Panc1 (cell line): Measurements from ENCODE around the gene KLK12. TPM values are rescaled to one million over a fixed set of nuclear protein-coding genes. Genes with fewer than 3 reads are reported as not detected.
A peak's percentile ranks its signal among the peaks of the same experiment; 100 is the strongest.

Experiments used
- ATAC-seq: fragments of 200-7000 bp; cut with Tn5 transposase; 2 replicates; pipeline ENCODE4 v1.9.1; 2020; ENCODE audit warnings: mild to moderate bottlenecking, moderate library complexity
- BruUV-seq: library from RNA; stranded (reverse); fragments of 400-500 nt; replicated peaks from 2 replicates; lab custom pipeline; 2021; lab: Mats Ljungman, UMichigan
- CTCF ChIA-PET: fragments of 300-600 bp; sonication (Branson Sonifier 250); formaldehyde crosslinking; loops from one replicate; lab custom pipeline; 2022; ENCODE audit warnings: antibody characterized with exemption; lab: Charles Lee
- POLR2A ChIA-PET: fragments of 300-600 bp; sonication (Branson Sonifier 250); formaldehyde crosslinking; loops from one replicate; lab custom pipeline; 2022; ENCODE audit warnings: antibody characterized with exemption; lab: Charles Lee
- DNase-seq: peaks from one replicate; pipeline ENCODE4 v3.0.0-alpha.2; 2010; ENCODE audit warnings: low read depth, low spot score
- H3K27ac ChIP-seq: 2 replicates; pipeline ENCODE4 v1.5.1; 2011; ENCODE audit warnings: mild to moderate bottlenecking, low read length, inconsistent platforms
- H3K27me3 ChIP-seq: fragments of 200-500 bp; sonication (Bioruptor generic); 2 replicates; pipeline ENCODE4 v1.6.0; 2014; ENCODE audit warnings: low read length, inconsistent platforms; ENCODE audit not compliant: control insufficient read depth, insufficient read depth
- H3K36me3 ChIP-seq: fragments of 200-500 bp; sonication (Bioruptor generic); 2 replicates; pipeline ENCODE4 v1.5.1; 2014; ENCODE audit warnings: inconsistent platforms, mild to moderate bottlenecking, low read length, moderate library complexity; ENCODE audit not compliant: control insufficient read depth, insufficient read depth
- H3K4me1 ChIP-seq: 2 replicates; pipeline ENCODE4 v1.5.1; 2011; ENCODE audit warnings: inconsistent platforms, mild to moderate bottlenecking, low read length, moderate library complexity; ENCODE audit not compliant: control insufficient read depth, insufficient read depth
- H3K4me3 ChIP-seq, 2 experiments: 2 replicates each; pipeline ENCODE4 v1.5.1; 2011 to 2012; ENCODE audit warnings: low read depth in 2 of 2, low read length in 2 of 2, mild to moderate bottlenecking in 2 of 2, inconsistent platforms in 1 of 2, moderate library complexity in 1 of 2
- H3K9me3 ChIP-seq: fragments of 200-500 bp; sonication (Bioruptor generic); 2 replicates; pipeline ENCODE4 v1.5.1; 2014; ENCODE audit warnings: low read depth, mild to moderate bottlenecking, inconsistent platforms, low read length, moderate library complexity; ENCODE audit not compliant: control insufficient read depth, insufficient read depth
- CTCF ChIP-seq: fragments of 450-650 bp; IDR thresholded peaks from 2 replicates; pipeline ENCODE4 v1.5.1; 2017; ENCODE audit warnings: mild to moderate bottlenecking
- POLR2AphosphoS5 ChIP-seq: IDR thresholded peaks from 2 replicates; pipeline ENCODE4 v1.6.1; 2012; ENCODE audit warnings: mild to moderate bottlenecking, low read depth, low read length, moderate library complexity
- REST ChIP-seq, 2 experiments: IDR thresholded peaks; 2 replicates each; pipeline ENCODE4 v1.6.1; 2011 to 2012; ENCODE audit warnings: low read depth in 2 of 2, control low read depth in 1 of 2, low read length in 1 of 2, mild to moderate bottlenecking in 1 of 2, moderate library complexity in 1 of 2; ENCODE audit not compliant: insufficient read depth in 1 of 2
- SIN3A ChIP-seq: IDR thresholded peaks from 2 replicates; pipeline ENCODE4 v1.6.1; 2012; ENCODE audit warnings: low read depth, mild to moderate bottlenecking, low read length, moderate library complexity, borderline replicate concordance; ENCODE audit not compliant: insufficient read depth
- TCF7L2 ChIP-seq: IDR thresholded peaks from 2 replicates; pipeline ENCODE4 v1.6.1; 2011; ENCODE audit warnings: mild to moderate bottlenecking, low read depth, low read length, inconsistent platforms
- in situ Hi-C: cut with HindIII; loops from 2 replicates; pipeline ENCODE4 v1.10.0; 2016; ENCODE audit warnings: low sequenced_read_pairs, low pct_unique_long_range_greater_than_20kb
- intact Hi-C: fragments of 100-400 bp; cut with micrococcal nuclease; formaldehyde crosslinking; loops from one replicate; pipeline ENCODE4 v1.10.0; 2022; ENCODE audit not compliant: unreplicated experiment
- total RNA-seq: library from RNA; stranded (reverse); gene quantifications from one replicate; pipeline ENCODE4 v1.2.1, GENCODE V29; 2021; ENCODE audit not compliant: unreplicated experiment

KLK12 gene
- total RNA-seq, 1 experiment from 2014 or later, result not detected

- ATAC-seq, result no peak
- intact Hi-C loops, result no loop called here
- TF ChIP-seq SIN3A (no peak), POLR2AphosphoS5 (no peak), REST (IDR thresholded peaks at IDR 0.05; ENCODE audit: insufficient read depth in 1 of 2, low read depth in 2 of 2, low read length in 1 of 2) (no peak), TCF7L2 (no peak), CTCF (no peak)
- no peaks in the 10 kb centered on the region for H3K4me1 ChIP-seq
- CTCF ChIA-PET, result no interaction called here
- H3K27ac ChIP-seq, result no peak within 1 kb of the TSS
- no TSS peak for BruUV-seq
- no peaks in the 10 kb centered on the region for H3K36me3 ChIP-seq
- peaks cover 6% of the 10 kb centered on the region for H3K27me3 ChIP-seq
- no peak for DNase-seq
- POLR2A ChIA-PET, result no interaction called here
- in situ Hi-C loops, result no loop called here
- no peak within 1 kb of the TSS for H3K4me3 ChIP-seq
- no peaks in the 10 kb centered on the region for H3K9me3 ChIP-seq
These were observed 51.0 kb downstream of the KLK12 start, which contains the start of gene KLK7 for GRCh38 chr19:50983625-50984292. TSS of gene KLK7 (minus strand) at chr19:50983917. CDS start at chr19:50982399, 1,518 bp downstream.

GRCh38 chr19:50982186-50982585, 52.6 kb downstream of the KLK12 start:
- peak; percentile 62; the same call in 1 of the 2 replicates for ATAC-seq
- no peaks in the 10 kb centered on the region for H3K9me3 ChIP-seq
- intact Hi-C loops, result no loop called here
- no peak overlapping the region for H3K4me3 ChIP-seq
- no peaks in the 10 kb centered on the region for H3K36me3 ChIP-seq
- BruUV-seq, result no TSS peak
- H3K27ac ChIP-seq, result no peak overlapping the region
- H3K27me3 ChIP-seq, result peaks cover 4% of the 10 kb centered on the region
- no peak for DNase-seq
- CTCF ChIA-PET, result no interaction called here
- no peak for TF ChIP-seq SIN3A
- no peak for TF ChIP-seq TCF7L2
- no peak for TF ChIP-seq REST (IDR thresholded peaks at IDR 0.05; ENCODE audit: insufficient read depth in 1 of 2, low read depth in 2 of 2, low read length in 1 of 2)
- no peak for TF ChIP-seq POLR2AphosphoS5
- TF ChIP-seq CTCF, result no peak
- in situ Hi-C loops, result no loop called here
- POLR2A ChIA-PET, result interaction anchor here (0.6 kb wide), 1 partner anchor 352 kb away, joined by 3 read pairs; no protein-coding TSS in a partner anchor
- H3K4me1 ChIP-seq, result no peaks in the 10 kb centered on the region
